HG02798 (cell line): ENCODE data around the gene ZNF653.
"Not testable (repeated sequence)": the region's sequence is repeated elsewhere in the genome, so short reads cannot be mapped to it uniquely, and the experiment has no call there.

ENCODE experiments used
- ATAC-seq: cut with Tn5 transposase; IDR thresholded peaks from one replicate; pipeline ENCODE4 v1.9.1; 2021; ENCODE audit warnings: mild to moderate bottlenecking; ENCODE audit not compliant: unreplicated experiment, poor library complexity

Gene ZNF653

DNA sequence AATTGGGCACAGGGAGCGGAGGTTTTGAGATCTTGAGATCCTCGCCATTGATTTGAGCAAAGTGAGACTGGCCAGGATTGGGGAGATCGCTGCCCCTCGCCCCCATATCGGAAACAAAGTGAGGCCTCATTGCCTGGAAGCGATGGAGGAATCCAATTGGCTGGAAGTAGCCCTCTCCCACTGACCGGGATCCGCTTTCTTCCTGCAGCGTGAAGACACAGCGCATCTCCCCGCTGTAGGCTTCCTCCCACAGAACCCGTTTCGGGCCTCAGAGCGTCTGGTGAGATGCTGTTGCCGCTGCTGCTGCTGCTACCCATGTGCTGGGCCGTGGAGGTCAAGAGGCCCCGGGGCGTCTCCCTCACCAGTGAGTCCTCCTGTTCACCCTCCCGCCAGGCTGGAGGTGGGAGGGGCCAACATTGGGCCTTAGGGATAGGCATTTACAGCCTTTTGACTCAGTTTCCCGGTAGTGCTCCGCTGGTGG, 69.8 kb downstream of the ZNF653 start:
- ATAC-seq = no peak

DNA sequence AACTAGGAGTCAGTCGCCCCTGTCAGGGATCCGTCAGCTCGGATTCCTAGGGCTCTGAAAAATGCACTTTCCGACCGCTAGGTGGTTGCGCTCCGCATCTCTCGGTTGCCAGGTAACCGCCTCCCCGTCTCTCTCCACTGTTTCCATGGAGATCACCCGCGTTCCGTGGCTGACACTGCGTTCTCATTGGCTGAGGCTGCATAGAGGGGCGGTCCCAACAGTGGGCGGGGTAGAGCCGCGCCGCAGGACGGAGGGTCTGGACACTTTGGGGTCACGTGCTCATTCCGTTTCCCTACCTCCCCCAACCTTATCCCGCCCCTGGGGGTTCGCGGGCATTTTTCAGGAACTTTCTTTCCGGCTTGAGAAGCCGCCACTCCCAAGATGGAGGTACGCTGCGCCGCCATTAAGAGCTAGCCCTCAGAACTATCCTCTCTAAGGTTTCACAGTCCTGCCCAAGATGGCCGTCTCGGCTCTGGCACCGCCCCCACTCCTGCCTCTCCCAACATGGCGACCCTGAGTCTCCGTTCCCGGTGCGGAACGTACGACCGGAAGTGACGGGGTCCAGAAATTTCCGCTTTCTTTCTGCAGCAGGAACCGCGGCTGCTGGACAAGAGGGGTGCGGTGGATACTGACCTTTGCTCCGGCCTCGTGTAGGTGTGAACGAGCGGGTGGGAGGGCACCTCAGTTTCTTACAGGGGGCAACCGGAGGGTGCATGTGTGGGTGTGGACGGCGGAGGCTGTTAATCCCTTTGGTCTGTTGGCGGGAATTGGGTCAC, 70.4 kb downstream of the ZNF653 start, which contains the start of the genes ODAD3 and PRKCSH:
Gene ODAD3 (minus strand): TSS at position 65 of the 776 bp plus-strand sequence. CDS start 105 bp downstream, outside the sequence.
Gene PRKCSH (plus strand): TSS at position 579 of the 776 bp plus-strand sequence. CDS start 483 bp downstream, outside the sequence.
- ATAC-seq = peak; percentile 92

DNA sequence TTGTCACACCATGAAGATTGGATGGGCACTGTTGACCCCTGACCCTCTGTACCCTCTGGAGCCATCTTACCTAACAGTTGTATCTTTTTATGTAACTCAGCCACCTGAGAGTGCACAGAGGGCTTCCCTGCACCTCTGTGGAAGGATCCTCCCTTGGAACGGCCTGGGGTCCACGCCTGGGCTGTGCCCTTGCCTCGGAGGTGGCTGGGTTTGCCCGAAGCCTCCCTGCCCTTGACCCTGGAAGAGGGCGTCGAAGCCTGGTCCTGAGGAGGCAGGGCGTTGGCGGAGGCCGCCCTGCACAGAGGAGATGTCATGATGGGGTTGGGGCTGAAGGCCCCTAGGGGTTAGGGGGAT, 71.0 kb downstream of the ZNF653 start:
- ATAC-seq = peak; percentile 8

DNA sequence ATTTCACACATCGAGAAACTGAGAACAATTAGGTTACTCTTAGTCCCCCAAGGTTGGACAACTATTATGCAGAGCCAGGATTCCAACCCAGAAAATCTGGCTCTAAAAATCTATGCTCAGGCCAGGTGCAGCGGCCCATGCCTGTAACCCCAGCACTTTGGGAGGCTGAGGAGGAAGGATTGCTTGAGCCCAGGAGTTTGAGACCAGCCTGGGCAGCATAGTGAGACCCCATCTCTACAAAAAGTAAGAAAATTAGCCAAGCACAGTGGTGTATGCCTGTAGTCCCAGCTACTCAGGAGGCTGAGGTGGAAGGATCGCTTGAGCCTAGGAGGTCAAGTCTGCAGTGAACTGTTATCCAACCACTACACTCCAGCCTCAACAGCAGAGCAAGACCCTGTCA, 72.1 kb downstream of the ZNF653 start:
- not testable (repeated sequence) for ATAC-seq
